Measurements from ENCODE around the gene CIBAR2. TPM values are rescaled to one million over a fixed set of nuclear protein-coding genes. Genes with fewer than 3 reads are reported as not detected.

CIBAR2 gene
- total and polyA plus RNA-seq, 9 of the 15 experiments (the other 6 are each of a cell fraction or from before 2014, with no cell fraction given), result not detected

DNA sequence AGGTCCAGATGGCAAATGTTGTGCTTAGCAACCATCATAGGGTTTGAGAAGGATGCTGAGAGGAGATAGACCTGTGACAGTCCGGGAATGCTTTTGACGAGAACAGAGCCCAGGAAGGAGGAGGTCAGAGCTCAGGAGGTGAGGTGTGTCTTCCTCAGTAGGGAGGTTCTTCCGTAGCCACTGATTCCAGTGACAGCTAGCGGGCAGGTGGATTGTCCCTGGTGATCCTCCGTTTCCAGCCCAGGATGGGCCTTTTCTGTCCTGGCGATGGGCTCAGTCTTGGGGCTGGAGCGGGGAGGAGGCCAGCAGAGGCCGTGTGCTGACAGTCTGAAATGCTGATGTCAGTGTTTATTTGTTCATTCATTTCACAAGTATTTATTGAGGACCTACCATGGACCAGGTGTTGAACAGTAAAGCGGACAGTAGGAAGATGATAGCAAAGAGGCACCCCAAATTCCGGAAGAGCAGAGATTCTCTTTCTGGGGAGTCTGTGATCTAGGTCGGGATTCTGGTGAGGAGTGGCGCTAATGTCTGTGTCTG lies 45.9 kb downstream of the CIBAR2 start (continued):
- TF ChIP-seq ELF2 (CRISPR knock-in tag; IDR thresholded peaks at IDR 0.05) (no peak), RNF219 (CRISPR knock-in tag; IDR thresholded peaks at IDR 0.05) (no peak)

DNA sequence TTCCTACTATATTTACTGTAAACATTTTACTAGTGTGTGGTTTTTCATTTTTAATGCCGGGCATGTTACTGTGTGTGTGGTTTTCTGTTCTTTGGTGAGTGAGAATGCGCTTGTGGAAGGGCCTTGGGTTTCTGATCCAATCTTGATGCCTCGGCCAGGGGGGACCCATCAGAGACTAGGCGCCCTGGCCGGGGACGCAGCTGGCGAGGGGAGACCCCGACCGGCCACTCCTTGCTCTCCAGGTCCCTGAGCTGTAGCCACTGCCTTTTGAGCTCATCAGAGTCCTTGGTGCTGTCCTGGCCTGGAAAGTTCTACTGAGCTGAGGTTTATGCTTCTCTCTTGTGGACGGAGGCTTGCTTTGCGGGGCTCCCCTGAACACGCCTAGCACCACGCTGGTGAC lies 47.2 kb downstream of the CIBAR2 start:
- Histone ChIP-seq H3K4me3 (no peak overlapping the region), H3K79me2 (ENCODE audit: control insufficient read depth, insufficient read depth, low read length) (no peaks in the 10 kb centered on the region), H3K9me3 (replicated peaks; ENCODE audit: control insufficient read depth, insufficient read depth, low read depth, low read length) (no peaks in the 10 kb centered on the region), H4K20me1 (replicated peaks; ENCODE audit: control insufficient read depth, insufficient read depth, low read length) (peaks cover 14% of the 10 kb centered on the region), H3K9ac (ENCODE audit: insufficient read depth in 1 of 2, low read depth in 2 of 2, low read length in 2 of 2) (peak overlapping the region in 1 of 2 experiments; percentile 63; a peak in 2 of 4 replicates), H3K4me1 (replicated peaks in 1 of 2; ENCODE audit: control insufficient read depth in 2 of 2, insufficient read depth in 2 of 2, low read length in 2 of 2) (peaks cover 5 to 6% of the 10 kb centered on the region in 2 experiments; a peak in 4 of 5 replicates), H3K36me3 (ENCODE audit: control insufficient read depth, insufficient read depth, low read length) (peaks cover 21% of the 10 kb centered on the region; the same call in 2 of the 3 replicates), H3K4me2 (ENCODE audit: insufficient read depth, low read length) (no peak overlapping the region), H3K27me3 (ENCODE audit: control insufficient read depth in 2 of 2, insufficient read depth in 2 of 2, low read length in 2 of 2) (no peaks in the 10 kb centered on the region), H2AFZ (ENCODE audit: low read depth, low read length) (no peak overlapping the region), H3K9me1 (ENCODE audit: control insufficient read depth, insufficient read depth, low read length) (no peaks in the 10 kb centered on the region), H3K27ac (ENCODE audit: extremely low read depth, low read depth, low read length) (no peak overlapping the region)
- intact Hi-C loops (cut with micrococcal nuclease), result no loop called here
- ATAC-seq (no peak), DNase-seq (ENCODE audit: extremely low read depth in 1 of 4, low spot score in 3 of 4) (no peak), FAIRE-seq (no peak)
- 78% methylated on average over 13 of the region's 13 CpGs for WGBS (ENCODE audit: insufficient coverage, low coverage, missing lambda C conversion rate)
- BruUV-seq (replicated peaks), result no TSS peak
- in situ Hi-C loops (cut with MboI), result no loop called here
- ChIA-PET CTCF (ENCODE audit: low intra/inter-chr PET ratio) (no interaction called here), POLR2A (interaction anchor here (0.6 to 3.4 kb wide), 4 partner anchors 10 to 310 kb away, joined by 3 to 14 read pairs (median 4); no protein-coding TSS in a partner anchor)
- TF ChIP-seq PRPF4 (IDR thresholded peaks at IDR 0.05; ENCODE audit: insufficient read depth, low read depth, low read length, poor library complexity, severe bottlenecking) (no peak), NR2F6 (CRISPR knock-in tag; IDR thresholded peaks at IDR 0.05) (no peak), SAP30 (IDR thresholded peaks at IDR 0.05; ENCODE audit: borderline replicate concordance, insufficient read depth, low read depth, low read length, poor library complexity, severe bottlenecking) (no peak), SFPQ (IDR thresholded peaks at IDR 0.05; ENCODE audit: low read depth, low read length) (no peak), POLR2A (conservative IDR thresholded peaks at IDR 0.05) (no peak), NR0B1 (IDR thresholded peaks at IDR 0.05; ENCODE audit: partially characterized antibody) (no peak), ZNF57 (CRISPR knock-in tag; IDR thresholded peaks at IDR 0.05) (no peak)
- TF ChIP-seq, protein P1, sequence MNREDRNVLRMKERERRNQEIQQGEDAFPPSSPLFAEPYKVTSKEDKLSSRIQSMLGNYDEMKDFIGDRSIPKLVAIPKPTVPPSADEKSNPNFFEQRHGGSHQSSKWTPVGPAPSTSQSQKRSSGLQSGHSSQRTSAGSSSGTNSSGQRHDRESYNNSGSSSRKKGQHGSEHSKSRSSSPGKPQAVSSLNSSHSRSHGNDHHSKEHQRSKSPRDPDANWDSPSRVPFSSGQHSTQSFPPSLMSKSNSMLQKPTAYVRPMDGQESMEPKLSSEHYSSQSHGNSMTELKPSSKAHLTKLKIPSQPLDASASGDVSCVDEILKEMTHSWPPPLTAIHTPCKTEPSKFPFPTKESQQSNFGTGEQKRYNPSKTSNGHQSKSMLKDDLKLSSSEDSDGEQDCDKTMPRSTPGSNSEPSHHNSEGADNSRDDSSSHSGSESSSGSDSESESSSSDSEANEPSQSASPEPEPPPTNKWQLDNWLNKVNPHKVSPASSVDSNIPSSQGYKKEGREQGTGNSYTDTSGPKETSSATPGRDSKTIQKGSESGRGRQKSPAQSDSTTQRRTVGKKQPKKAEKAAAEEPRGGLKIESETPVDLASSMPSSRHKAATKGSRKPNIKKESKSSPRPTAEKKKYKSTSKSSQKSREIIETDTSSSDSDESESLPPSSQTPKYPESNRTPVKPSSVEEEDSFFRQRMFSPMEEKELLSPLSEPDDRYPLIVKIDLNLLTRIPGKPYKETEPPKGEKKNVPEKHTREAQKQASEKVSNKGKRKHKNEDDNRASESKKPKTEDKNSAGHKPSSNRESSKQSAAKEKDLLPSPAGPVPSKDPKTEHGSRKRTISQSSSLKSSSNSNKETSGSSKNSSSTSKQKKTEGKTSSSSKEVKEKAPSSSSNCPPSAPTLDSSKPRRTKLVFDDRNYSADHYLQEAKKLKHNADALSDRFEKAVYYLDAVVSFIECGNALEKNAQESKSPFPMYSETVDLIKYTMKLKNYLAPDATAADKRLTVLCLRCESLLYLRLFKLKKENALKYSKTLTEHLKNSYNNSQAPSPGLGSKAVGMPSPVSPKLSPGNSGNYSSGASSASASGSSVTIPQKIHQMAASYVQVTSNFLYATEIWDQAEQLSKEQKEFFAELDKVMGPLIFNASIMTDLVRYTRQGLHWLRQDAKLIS (CRISPR knock-in tag; IDR thresholded peaks at IDR 0.05), result no peak

All from K562 (cell line).